Activated T-helper 9 cell treated with anti-CD3 and anti-CD28 coated beads, Interleukin-2, amount 50 U/mL, for 16 hours (primary cell): ENCODE results near the gene FAT4.

Source experiments
- DNase-seq: peaks from one replicate; pipeline ENCODE4 v3.0.0-alpha.2; 2020; ENCODE audit warnings: low read depth

FAT4 gene

GRCh38 chr4:125314676-125315575 lies at the start of gene FAT4:
Gene FAT4, plus strand, starts transcription at chr4:125314955. Its CDS starts 1,457 bp downstream, at chr4:125316412.
- no peak for DNase-seq

- DNase-seq = no peak
Observed at GRCh38 chr4:125265846-125266245, 48.9 kb upstream of the FAT4 start.

- DNase-seq = no peak
Observed at GRCh38 chr4:125266901-125267604, 47.7 kb upstream of the FAT4 start.

- no peak for DNase-seq
Observed at GRCh38 chr4:125267630-125268029, 47.1 kb upstream of the FAT4 start.

- no peak for DNase-seq
Observed at GRCh38 chr4:125268068-125268755, 46.5 kb upstream of the FAT4 start.

- DNase-seq = no peak
Observed at GRCh38 chr4:125276811-125277210, 37.9 kb upstream of the FAT4 start.

GRCh38 chr4:125277790-125278189 lies 37.0 kb upstream of the FAT4 start:
- DNase-seq = no peak

- DNase-seq = no peak
Observed at GRCh38 chr4:125280892-125281403, 33.8 kb upstream of the FAT4 start.

- DNase-seq = no peak
Observed at GRCh38 chr4:125283707-125284279, 31.0 kb upstream of the FAT4 start.

- no peak for DNase-seq
Observed at GRCh38 chr4:125297116-125297515, 17.6 kb upstream of the FAT4 start.

GRCh38 chr4:125303058-125303457 lies 11.7 kb upstream of the FAT4 start:
- no peak for DNase-seq

- DNase-seq = no peak
Observed at GRCh38 chr4:125303821-125304220, 10.9 kb upstream of the FAT4 start.

- DNase-seq = no peak
Observed at GRCh38 chr4:125306112-125306511, 8.6 kb upstream of the FAT4 start.

- no peak for DNase-seq
Observed at GRCh38 chr4:125306533-125306932, 8.2 kb upstream of the FAT4 start.

GRCh38 chr4:125311503-125311902 lies 3.3 kb upstream of the FAT4 start:
- no peak for DNase-seq

- no peak for DNase-seq
Observed at GRCh38 chr4:125313497-125313896, 1.3 kb upstream of the FAT4 start.

GRCh38 chr4:125313989-125314667 lies 627 bp upstream of the FAT4 start:
- no peak for DNase-seq

- DNase-seq = no peak
Observed at GRCh38 chr4:125315576-125316400, 1.0 kb downstream of the FAT4 start.

GRCh38 chr4:125316401-125316790 lies 1.6 kb downstream of the FAT4 start:
- no peak for DNase-seq

- DNase-seq = no peak
Observed at GRCh38 chr4:125316791-125317524, 2.2 kb downstream of the FAT4 start.
